Measurements from ENCODE around the gene XPOT.
A peak's percentile ranks its signal among the peaks of the same experiment; 100 is the strongest.

The XPOT gene

DNA sequence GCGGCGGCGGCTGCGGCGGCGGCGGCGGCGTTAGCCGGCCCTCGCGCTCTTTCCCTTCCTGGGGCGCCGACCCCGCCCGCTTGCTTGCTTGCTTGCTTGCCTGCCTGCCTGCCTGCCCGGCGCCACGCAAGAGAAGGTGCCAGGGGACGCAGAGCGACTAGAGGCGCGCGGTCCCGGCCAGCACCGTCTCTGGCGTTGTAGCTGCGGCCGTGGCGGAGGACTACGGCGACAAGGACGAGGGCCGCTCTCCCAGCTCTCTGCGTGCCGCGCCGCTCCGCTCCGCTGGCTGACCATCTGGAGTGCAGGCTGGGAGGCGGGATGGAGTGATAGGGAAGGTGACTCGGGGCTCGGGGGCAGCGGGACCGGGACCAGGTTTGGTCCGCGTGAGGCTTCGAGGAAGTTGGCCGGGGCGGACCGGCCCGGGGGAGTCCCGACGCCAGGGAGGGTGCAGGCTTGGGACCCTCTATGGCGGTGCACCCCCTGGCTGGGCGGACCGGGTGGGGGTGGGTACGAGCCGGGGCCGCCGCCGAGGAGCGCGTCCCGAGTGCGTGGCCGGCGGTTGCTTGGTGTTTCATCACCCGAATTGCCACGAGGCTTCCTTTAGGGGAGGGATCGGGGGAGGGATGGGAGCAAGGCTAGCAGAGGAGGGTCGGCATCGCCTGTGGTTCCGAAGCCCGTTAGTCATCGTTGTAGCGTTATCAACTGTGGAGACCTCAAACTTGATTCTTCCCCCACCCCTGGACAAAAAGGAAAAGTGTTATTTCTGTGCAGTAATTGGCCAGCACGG, 471 bp downstream of the XPOT start:
- Histone ChIP-seq H3K79me2 (ENCODE audit: insufficient read depth, low read length) (peaks cover 53% of the 10 kb centered on the region), H3K9me3 (ENCODE audit: insufficient read depth, low read length, severe bottlenecking) (no peaks in the 10 kb centered on the region)

DNA sequence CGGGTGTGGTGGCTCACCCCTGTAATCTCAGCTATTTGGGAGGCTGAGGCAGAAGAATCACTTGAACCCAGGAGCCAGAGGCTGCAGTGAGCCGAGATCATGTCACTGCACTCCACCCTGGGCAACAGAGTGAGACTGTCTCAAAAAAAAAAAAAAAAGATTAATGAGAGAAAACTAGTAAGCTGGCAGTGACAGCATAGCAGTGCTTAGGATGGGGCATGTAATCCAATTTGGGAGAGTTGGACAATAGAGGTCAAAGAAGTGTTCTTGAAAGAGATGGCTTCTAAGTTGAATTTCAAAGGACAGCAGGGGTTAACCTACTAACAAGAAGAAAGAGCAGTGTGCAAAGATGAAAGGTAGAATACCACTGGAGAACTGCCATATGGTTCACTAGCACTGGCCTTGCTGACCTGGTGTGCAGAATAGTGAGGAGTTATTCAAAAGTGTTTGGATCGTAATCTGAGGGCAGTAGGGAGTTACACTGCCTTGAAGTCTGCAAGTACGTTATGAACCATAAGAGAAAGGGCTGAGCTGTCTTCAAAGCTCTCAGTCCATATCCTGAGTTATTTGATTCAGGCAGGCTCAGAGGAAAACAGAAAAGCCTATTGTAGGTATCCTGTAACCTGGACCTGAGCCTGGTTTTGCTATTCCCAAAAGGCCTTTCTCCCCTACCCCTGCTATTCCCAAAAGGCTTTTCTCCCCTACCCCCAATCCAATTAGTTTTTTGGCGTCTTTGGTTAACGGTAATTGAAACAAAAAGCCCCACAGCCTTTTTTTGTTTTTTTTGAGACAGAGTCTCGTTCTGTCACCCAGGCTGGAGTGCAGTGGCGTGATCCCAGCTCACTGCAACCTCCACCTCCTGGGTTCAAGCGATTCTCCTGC, 3.4 kb downstream of the XPOT start:
- H3K27me3 ChIP-seq (ENCODE audit: insufficient read depth, low read length, poor library complexity) = no peaks in the 10 kb centered on the region
- no peak overlapping the region; a peak in 1 of 4 replicates for H3K4me3 ChIP-seq (ENCODE audit: low read depth in 1 of 2, low read length in 2 of 2)
- H3K9ac ChIP-seq (ENCODE audit: low read depth, low read length) = 0 out of 2 replicates have a peak overlapping the region, but pooled peaks have one; percentile 27
- no peak overlapping the region for H2AFZ ChIP-seq (ENCODE audit: low read depth, low read length)
- H3K79me2 ChIP-seq (ENCODE audit: insufficient read depth, low read length) = peaks cover 80% of the 10 kb centered on the region
- H3K9me3 ChIP-seq (ENCODE audit: insufficient read depth, low read length, severe bottlenecking) = no peaks in the 10 kb centered on the region
- no peak for ATAC-seq (ENCODE audit: insufficient read depth, low read depth)
- H3K36me3 ChIP-seq (ENCODE audit: insufficient read depth, low read length) = peaks cover 49% of the 10 kb centered on the region
- peak overlapping the region; percentile 62; the same call in 1 of the 2 replicates for H3K4me2 ChIP-seq (ENCODE audit: insufficient read depth, low read length)
- DNase-seq = no peak
- H3K27ac ChIP-seq (ENCODE audit: low read length) = peak overlapping the region; percentile 24; the same call in 1 of the 2 replicates
- TF ChIP-seq, protein P1, sequence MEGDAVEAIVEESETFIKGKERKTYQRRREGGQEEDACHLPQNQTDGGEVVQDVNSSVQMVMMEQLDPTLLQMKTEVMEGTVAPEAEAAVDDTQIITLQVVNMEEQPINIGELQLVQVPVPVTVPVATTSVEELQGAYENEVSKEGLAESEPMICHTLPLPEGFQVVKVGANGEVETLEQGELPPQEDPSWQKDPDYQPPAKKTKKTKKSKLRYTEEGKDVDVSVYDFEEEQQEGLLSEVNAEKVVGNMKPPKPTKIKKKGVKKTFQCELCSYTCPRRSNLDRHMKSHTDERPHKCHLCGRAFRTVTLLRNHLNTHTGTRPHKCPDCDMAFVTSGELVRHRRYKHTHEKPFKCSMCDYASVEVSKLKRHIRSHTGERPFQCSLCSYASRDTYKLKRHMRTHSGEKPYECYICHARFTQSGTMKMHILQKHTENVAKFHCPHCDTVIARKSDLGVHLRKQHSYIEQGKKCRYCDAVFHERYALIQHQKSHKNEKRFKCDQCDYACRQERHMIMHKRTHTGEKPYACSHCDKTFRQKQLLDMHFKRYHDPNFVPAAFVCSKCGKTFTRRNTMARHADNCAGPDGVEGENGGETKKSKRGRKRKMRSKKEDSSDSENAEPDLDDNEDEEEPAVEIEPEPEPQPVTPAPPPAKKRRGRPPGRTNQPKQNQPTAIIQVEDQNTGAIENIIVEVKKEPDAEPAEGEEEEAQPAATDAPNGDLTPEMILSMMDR (IDR thresholded peaks at IDR 0.05; ENCODE audit: borderline replicate concordance, extremely low read depth, low read length, poor library complexity, severe bottlenecking) = no peak
- TF ChIP-seq EZH2 (IDR thresholded peaks at IDR 0.05; ENCODE audit: borderline replicate concordance, low read depth, low read length, severe bottlenecking) = no peak
- peaks cover 14% of the 10 kb centered on the region; the same call in 1 of the 2 replicates for H4K20me1 ChIP-seq (ENCODE audit: insufficient read depth, low read length)
- peaks cover 42% of the 10 kb centered on the region for H3K4me1 ChIP-seq (ENCODE audit: insufficient read depth, low read length)

More for the DNA sequence above, 471 bp downstream of the XPOT start:
- H2AFZ ChIP-seq (ENCODE audit: low read depth, low read length) = peak overlapping the region; percentile 82
- H3K4me2 ChIP-seq (ENCODE audit: insufficient read depth, low read length) = peak overlapping the region; percentile 62
- DNase-seq (peak; percentile 88), ATAC-seq (ENCODE audit: insufficient read depth, low read depth) (peak; percentile 66)
- H3K9ac ChIP-seq (ENCODE audit: low read depth, low read length) = peak overlapping the region; percentile 96
- peaks cover 7% of the 10 kb centered on the region; the same call in 1 of the 2 replicates for H4K20me1 ChIP-seq (ENCODE audit: insufficient read depth, low read length)
- peak overlapping the region; percentile 55 to 77 for H3K4me3 ChIP-seq (ENCODE audit: low read depth in 1 of 2, low read length in 2 of 2)
- H3K27ac ChIP-seq (ENCODE audit: low read length) = peak overlapping the region; percentile 99
- no peaks in the 10 kb centered on the region for H3K27me3 ChIP-seq (ENCODE audit: insufficient read depth, low read length, poor library complexity)
- peaks cover 20% of the 10 kb centered on the region for H3K36me3 ChIP-seq (ENCODE audit: insufficient read depth, low read length)
- TF ChIP-seq EZH2 (IDR thresholded peaks at IDR 0.05; ENCODE audit: borderline replicate concordance, low read depth, low read length, severe bottlenecking) = no peak
- TF ChIP-seq, protein P1 (IDR thresholded peaks at IDR 0.05; ENCODE audit: borderline replicate concordance, extremely low read depth, low read length, poor library complexity, severe bottlenecking) = no peak
- peaks cover 42% of the 10 kb centered on the region for H3K4me1 ChIP-seq (ENCODE audit: insufficient read depth, low read length)

DNA sequence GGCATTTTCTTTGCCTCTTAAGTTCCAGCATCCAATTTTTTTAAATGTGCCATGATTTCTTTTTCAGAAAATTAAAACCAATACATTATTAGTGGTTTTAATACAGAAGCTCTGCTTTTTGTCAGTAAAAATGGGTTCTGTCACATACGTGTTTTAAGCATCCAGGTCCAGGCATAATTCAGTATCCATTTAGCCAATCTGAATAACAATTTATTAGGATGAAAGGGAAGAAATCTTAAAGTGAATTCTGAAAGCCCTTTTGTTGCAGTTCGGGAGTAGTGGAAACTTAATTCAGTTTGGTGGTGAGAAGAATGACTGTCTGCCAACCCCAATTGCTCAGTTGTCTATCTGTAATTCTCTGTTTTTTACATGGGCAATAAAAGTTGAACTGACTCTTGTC, 7.2 kb downstream of the XPOT start:
- peaks cover 86% of the 10 kb centered on the region for H3K36me3 ChIP-seq (ENCODE audit: insufficient read depth, low read length)
- DNase-seq (no peak), ATAC-seq (ENCODE audit: insufficient read depth, low read depth) (no peak)
- TF ChIP-seq, protein P1 (IDR thresholded peaks at IDR 0.05; ENCODE audit: borderline replicate concordance, extremely low read depth, low read length, poor library complexity, severe bottlenecking) = no peak
- peaks cover 85% of the 10 kb centered on the region for H3K79me2 ChIP-seq (ENCODE audit: insufficient read depth, low read length)
- H3K4me2 ChIP-seq (ENCODE audit: insufficient read depth, low read length) = no peak overlapping the region; the same call in 1 of the 2 replicates
- H2AFZ ChIP-seq (ENCODE audit: low read depth, low read length) = no peak overlapping the region
- no peaks in the 10 kb centered on the region for H3K9me3 ChIP-seq (ENCODE audit: insufficient read depth, low read length, severe bottlenecking)
- no peaks in the 10 kb centered on the region for H3K27me3 ChIP-seq (ENCODE audit: insufficient read depth, low read length, poor library complexity)
- peaks cover 25% of the 10 kb centered on the region for H3K4me1 ChIP-seq (ENCODE audit: insufficient read depth, low read length)
- peaks cover 17% of the 10 kb centered on the region; the same call in 1 of the 2 replicates for H4K20me1 ChIP-seq (ENCODE audit: insufficient read depth, low read length)
- H3K4me3 ChIP-seq (ENCODE audit: low read depth in 1 of 2, low read length in 2 of 2) = no peak overlapping the region
- H3K9ac ChIP-seq (ENCODE audit: low read depth, low read length) = no peak overlapping the region
- no peak overlapping the region for H3K27ac ChIP-seq (ENCODE audit: low read length)

All from DND-41 (cell line).